ENCODE measurements around the gene CELSR1.

Gene CELSR1

GRCh38 chr22:46390105-46390651 lies 147.2 kb downstream of the CELSR1 start:
- H3K4me3 ChIP-seq (replicated peaks; ENCODE audit: insufficient read depth, low read length), result no peak overlapping the region
- H3K27me3 ChIP-seq (ENCODE audit: insufficient read depth, poor library complexity, severe bottlenecking), result no peaks in the 10 kb centered on the region
- DNase-seq (ENCODE audit: low read depth in 1 of 2, low spot score in 1 of 2), result no peak
- no peak overlapping the region for H3K27ac ChIP-seq (replicated peaks)
- no peak for TF ChIP-seq REST (IDR thresholded peaks at IDR 0.05; ENCODE audit: insufficient replicate concordance, low read depth)
- TF ChIP-seq POLR2AphosphoS5 (IDR thresholded peaks at IDR 0.05; ENCODE audit: low read depth), result no peak
- TF ChIP-seq CTCF (IDR thresholded peaks at IDR 0.05; ENCODE audit: insufficient read depth, low read length), result no peak
- TF ChIP-seq SPI1 (IDR thresholded peaks at IDR 0.05; ENCODE audit: borderline replicate concordance, low read depth), result no peak
- no peak for TF ChIP-seq GABPA (IDR thresholded peaks at IDR 0.05; ENCODE audit: low read depth)

GRCh38 chr22:46389081-46389480 lies 148.3 kb downstream of the CELSR1 start:
- H3K4me3 ChIP-seq (replicated peaks; ENCODE audit: insufficient read depth, low read length), result no peak overlapping the region
- DNase-seq (ENCODE audit: low read depth in 1 of 2, low spot score in 1 of 2), result no peak
- TF ChIP-seq POLR2AphosphoS5 (IDR thresholded peaks at IDR 0.05; ENCODE audit: low read depth) (no peak), REST (IDR thresholded peaks at IDR 0.05; ENCODE audit: insufficient replicate concordance, low read depth) (no peak), SPI1 (IDR thresholded peaks at IDR 0.05; ENCODE audit: borderline replicate concordance, low read depth) (no peak), GABPA (IDR thresholded peaks at IDR 0.05; ENCODE audit: low read depth) (no peak), CTCF (IDR thresholded peaks at IDR 0.05; ENCODE audit: insufficient read depth, low read length) (no peak)
- H3K27me3 ChIP-seq (ENCODE audit: insufficient read depth, poor library complexity, severe bottlenecking), result no peaks in the 10 kb centered on the region
- no peak overlapping the region for H3K27ac ChIP-seq (replicated peaks)

- TF ChIP-seq SPI1 (IDR thresholded peaks at IDR 0.05; ENCODE audit: borderline replicate concordance, low read depth) (no peak), CTCF (IDR thresholded peaks at IDR 0.05; ENCODE audit: insufficient read depth, low read length) (no peak), POLR2AphosphoS5 (IDR thresholded peaks at IDR 0.05; ENCODE audit: low read depth) (no peak), REST (IDR thresholded peaks at IDR 0.05; ENCODE audit: insufficient replicate concordance, low read depth) (no peak), GABPA (IDR thresholded peaks at IDR 0.05; ENCODE audit: low read depth) (no peak)
- Histone ChIP-seq H3K4me3 (replicated peaks; ENCODE audit: insufficient read depth, low read length) (no peak overlapping the region), H3K27ac (replicated peaks) (no peak overlapping the region), H3K27me3 (ENCODE audit: insufficient read depth, poor library complexity, severe bottlenecking) (no peaks in the 10 kb centered on the region)
- no peak for DNase-seq (ENCODE audit: low read depth in 1 of 2, low spot score in 1 of 2)
Measured at GRCh38 chr22:46388647-46389046, 148.8 kb downstream of the CELSR1 start.
